Erythroblast (primary cell): ENCODE data around the gene PIGN.

Experiments used
- GATA1 ChIP-seq: IDR thresholded peaks from 2 replicates; pipeline ENCODE4 v1.6.1; 2011; ENCODE audit warnings: low read depth, mild to moderate bottlenecking, control low read depth, low read length, moderate library complexity
- POLR2A ChIP-seq: IDR thresholded peaks from 2 replicates; pipeline ENCODE4 v1.6.1; 2011; ENCODE audit warnings: mild to moderate bottlenecking, low read length

DNA sequence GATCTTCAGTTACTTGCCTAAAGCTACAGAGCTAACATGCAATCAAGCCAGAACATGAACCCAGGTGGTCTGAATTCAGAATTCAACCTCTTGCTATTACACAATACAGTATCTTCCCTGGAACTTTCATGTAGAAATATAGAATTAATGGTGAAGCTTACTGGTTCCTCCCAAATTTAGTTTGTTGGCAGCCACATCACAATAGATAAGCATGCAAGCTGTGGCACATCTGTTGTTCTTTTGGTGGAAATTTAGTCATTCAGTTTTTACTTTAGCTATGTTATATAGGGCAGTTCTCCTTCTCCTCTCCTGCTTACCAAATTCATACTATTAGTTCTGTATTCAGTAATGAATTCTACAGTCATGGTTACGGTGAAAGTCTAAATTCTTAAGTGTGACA lies 193.0 kb downstream of the PIGN start:
- TF ChIP-seq POLR2A (no peak), GATA1 (no peak)
